T-helper 1 cell treated with Interleukin-12 subunit alpha and Interleukin-12 subunit beta and Interleukin-4 antibody, amounts not matched to agents 30 ng/mL and 1 ng/mL, for 36 hours (primary cell): ENCODE measurements around the gene LRRC46. TPM values are rescaled to one million over a fixed set of nuclear protein-coding genes. Genes with fewer than 3 reads are reported as not detected.

ENCODE experiments used
- intact Hi-C: fragments of 100-400 bp; cut with micrococcal nuclease; formaldehyde crosslinking; loops from one replicate; pipeline ENCODE4 v1.15.1; 2024
- total RNA-seq: library from RNA; stranded (reverse); gene quantifications from 2 replicates; pipeline ENCODE4 v1.2.3, GENCODE V29; 2022

The LRRC46 gene
- total RNA-seq, 1 donor from 2014 or later: 0.81 TPM

DNA sequence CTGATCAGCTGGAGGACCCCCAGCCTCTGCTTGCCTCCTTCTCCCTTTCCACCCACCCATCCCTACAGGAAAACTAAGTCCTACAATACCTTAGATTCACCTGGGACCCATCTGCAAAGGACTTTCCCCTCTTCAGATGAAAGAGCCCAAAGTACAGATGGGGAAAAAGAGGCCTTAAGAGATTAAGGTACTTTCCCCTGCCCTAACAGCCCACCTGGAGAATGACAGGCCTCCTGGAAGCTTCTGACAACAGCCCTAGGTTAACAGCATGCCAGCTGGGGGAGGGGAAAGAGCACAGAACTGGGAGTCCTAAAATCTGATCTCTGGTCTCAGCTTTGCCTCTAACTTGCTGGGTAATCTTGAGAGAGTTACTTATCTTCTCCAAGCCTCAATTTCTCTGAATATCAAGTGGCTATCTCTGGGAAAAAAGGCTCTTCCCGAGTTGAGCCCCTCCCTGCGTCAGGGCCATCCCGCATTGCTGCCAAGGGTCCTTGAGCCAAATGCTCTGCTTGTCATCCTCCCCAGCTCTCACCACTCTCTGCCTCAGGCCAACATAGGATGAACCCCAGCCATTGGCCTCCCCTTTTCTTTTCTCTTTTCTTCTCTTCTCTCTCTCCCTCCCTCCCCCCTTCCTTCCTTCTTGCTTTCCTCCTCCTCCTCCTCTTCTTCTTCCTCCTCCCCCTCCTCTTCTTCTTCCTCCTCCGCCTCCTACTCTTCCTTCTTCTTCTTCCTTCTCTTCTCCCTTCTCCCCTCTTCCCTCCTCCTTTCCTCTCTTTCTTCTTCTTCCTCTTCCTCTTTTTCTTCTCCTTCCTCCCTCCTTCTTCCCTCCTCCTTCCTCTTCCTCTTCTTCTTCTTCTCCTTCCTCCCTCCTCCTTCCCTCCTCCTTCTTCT is 42.0 kb downstream of the LRRC46 start:
- intact Hi-C loops: no loop called here

DNA sequence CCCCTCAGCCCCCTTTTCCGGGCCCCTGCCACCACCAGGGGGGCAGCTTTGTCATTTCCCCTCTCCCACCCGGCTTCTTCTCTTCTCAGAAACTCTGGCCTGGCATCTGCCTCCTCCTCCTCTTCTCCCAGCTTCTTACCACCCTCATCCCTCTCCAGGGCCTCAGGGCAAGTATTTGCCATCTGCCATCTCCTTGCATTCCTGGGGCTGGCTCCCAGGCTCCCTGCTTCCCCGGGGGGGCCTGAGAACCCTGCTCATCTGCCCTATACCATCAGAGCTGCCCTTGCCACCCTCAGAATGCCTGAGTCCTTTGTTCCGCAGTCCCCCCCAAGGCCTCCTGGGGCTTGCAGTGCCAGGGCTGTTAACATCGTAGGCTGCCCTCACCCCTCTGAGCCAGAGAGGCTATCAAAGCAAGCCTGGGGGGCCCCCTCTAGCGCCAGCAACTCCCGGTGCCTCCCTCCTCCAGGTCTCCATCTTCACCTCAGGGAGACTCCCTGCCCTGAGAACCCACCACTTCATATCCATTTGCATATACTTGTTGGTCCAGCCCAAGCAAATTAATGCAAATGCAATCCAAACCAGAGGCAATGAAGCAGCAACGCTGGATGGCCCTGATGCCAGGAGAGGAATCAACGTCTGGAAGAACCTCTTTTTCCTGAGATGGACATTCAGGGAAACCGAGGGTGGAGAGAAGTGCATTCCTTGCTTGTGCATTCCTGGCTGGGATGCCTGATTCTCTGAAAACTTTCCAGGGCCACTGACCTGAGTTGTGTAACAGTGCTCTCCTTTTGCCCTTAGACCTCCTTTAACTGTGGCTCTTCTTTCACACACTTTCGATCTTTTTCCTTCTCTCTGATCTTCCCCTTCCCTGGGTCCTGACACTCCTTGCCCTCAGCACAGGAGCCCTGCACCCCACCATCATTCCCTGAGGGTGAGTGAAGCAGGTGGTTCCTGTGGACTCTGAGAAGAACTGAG is 43.8 kb downstream of the LRRC46 start:
- intact Hi-C loops: no loop called here

DNA sequence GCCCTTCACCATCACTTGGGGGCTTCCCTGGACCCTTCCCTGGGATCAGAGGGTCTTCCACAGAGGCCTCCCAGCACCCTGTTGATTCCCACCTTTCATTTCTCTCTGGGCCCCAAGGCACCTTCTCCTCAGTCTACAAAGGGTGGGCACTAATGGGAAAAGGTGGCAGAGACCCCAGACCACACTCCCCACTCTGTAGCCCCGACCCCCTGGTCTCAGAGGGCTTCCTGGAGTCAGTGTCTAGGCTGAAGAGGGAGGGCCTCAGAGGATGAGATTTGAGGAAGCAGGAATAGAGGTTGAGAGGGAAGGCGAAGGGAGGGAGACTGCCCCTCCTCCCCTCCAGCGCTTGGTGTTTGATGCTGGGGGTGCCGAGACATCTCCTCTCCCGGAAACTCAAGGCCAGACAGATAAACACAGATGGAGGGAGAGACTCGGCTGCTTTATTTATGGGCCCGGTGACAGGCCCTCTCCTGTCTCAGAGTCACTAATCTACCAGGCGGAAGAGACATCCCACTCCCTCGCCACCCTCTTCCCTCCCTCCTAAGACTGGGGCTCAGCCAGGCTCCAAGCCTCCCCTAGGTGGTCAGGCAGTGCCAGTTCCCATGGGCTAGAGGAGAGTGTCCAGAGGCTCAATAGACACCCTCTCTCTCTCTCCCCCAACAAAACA is 46.0 kb downstream of the LRRC46 start:
- intact Hi-C loops: no loop called here

DNA sequence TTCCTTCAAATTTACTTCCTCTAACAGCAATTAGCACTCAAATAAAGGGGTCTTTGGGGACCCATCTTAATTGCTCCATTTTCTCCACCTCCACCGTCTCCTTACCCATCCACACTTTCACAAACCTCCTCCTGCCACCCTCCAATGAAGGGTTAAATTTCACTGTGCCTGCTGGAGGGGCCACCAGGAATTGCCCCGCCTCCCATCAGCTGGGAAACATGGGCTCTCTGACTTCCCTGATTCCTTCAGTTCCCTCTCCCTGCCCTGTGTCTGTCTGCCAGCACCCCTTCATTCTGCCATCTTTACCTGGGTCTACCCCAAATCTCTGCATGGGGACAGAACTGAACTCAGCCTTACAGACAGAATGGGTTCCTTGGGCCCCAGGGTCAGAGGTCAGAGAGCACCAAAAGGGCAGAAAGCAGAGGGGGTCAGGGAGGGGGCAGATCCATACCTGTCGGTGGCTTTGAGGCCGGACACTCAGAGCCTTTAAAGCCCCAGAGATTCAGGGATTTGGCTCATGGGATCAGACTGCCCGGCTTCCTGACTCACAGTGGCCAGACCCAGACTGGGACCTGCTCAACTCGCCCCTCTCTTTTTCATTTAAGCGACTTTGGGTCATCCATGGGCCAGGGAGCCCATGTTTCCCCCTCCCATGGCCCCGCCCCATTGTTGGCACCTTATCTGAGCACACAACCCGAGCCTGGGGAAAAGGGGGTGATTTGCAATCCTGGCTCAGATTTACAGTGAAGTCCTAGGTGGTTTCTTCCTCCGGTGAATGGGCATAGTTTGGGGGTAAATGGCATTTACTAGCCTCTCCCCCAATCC is 46.9 kb downstream of the LRRC46 start:
- intact Hi-C loops: no loop called here

DNA sequence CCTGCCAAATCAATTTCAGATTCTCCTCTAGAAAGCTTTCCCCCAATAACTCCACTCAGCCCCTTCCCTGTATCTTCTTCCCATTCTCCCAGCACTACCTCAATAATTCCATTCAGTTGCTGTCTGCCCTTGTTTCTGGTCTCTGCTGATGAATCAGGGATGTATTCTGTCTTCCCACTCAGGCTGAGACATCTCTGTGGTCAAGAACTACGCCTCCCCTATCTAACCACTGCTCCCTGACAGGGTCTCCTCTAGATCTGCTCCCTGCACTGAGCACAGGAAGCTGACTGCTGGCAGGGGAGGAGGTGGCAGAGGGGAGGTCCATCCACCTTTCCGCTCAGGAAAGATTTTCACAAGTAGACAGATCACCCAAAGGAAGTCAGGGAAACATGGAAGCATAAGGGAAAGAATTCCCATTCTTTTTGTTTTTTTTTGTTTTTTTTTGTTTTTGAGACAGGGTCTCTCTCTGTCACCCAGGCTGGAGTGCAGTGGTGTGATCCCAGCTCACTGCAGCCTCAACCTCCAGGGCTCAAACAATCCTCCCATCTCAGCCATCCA is 47.6 kb downstream of the LRRC46 start:
- intact Hi-C loops: no loop called here

DNA sequence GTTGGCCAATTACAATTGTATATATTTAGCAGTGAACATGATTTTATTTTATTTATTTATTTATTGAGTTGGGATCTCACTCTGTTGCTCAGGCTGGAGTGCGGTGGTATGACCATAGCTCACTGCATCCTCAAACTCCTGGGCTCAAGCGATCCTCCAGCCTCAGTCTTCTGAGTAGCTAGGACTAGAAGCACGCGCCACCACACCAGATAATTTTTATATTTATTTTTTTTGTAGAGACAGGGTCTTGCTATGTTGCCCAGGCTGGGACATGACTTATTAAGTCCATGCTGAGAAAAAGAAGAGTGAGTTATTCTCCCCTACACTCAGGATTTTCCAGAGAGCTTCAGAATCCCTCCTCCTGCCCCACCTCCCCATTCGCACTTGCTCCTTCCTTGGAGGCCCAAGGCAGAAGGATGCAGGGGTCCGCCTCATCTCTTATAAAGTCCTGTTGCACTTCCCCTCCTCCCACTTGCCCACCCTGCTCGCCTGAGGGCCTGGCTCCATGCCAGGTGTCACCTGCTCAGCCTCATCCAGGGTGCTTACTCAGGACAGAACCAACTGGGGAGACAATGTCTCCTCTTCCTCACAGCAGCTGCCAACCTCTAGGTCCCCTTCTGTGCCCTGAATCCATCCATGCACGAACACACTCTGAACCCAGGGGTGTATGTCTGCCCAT is 48.4 kb downstream of the LRRC46 start:
- intact Hi-C loops: no loop called here

DNA sequence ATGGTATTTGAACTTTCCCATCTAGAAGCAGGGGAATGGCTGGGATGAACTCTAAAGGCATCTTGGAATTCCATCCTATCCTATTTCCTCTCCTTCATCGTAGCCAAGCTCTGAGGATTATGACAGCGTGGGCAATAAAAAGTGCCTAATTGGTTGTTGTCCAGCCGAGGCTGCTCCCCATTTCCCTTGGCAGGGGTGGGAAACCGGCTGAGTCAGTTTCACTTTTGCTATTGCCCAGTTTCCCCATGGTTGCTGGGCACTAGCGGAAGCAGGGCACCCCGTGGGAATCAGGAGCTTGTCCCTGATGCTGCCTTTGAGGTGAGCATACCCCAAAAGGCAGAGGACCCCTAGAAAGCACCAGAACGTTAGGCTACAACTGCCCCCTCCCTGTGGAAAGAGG is 50.8 kb downstream of the LRRC46 start:
- intact Hi-C loops: no loop called here

DNA sequence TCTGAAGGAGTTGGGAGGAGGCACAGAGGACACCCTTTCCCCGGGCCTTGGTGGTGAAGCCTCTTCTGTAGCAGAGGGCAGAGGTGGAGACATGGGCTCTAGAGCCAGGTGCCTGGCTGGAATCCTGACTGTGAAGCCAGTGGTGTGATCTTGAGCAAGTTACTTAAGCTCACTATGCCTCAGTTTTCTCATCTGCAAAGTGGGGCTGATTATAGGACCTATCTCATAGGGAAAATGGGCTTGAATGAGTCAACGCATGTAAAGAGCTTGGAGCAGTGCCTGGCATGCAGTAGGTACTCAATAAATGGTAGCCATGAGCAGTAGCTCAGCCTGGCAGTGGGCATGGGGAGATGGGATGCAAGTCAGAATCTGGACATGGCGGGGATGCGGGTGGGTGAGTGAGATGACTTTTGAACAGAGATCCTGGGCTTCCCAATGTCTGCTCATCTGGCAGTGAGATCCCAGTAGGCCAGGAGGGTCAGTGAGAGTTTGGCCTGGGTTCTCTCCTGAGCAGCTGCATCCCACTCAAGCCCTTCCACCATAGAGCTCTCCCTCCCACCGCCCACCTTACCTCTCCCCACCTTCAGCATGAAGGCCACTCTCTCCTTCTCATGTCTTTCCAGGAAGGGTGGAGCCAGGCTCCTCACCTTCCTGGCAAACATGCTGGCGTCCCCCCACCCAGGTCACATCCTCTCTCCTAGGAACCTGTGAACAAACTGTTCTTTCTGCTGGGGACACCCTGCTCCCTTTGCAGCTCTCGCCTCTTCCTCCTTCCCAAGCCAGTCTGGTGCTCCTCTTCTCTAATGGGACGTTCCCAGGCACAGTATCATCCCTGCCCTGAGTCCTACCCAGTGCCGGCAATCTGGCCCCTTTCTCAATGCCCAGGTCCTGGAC is 51.5 kb downstream of the LRRC46 start:
- intact Hi-C loops: no loop called here

DNA sequence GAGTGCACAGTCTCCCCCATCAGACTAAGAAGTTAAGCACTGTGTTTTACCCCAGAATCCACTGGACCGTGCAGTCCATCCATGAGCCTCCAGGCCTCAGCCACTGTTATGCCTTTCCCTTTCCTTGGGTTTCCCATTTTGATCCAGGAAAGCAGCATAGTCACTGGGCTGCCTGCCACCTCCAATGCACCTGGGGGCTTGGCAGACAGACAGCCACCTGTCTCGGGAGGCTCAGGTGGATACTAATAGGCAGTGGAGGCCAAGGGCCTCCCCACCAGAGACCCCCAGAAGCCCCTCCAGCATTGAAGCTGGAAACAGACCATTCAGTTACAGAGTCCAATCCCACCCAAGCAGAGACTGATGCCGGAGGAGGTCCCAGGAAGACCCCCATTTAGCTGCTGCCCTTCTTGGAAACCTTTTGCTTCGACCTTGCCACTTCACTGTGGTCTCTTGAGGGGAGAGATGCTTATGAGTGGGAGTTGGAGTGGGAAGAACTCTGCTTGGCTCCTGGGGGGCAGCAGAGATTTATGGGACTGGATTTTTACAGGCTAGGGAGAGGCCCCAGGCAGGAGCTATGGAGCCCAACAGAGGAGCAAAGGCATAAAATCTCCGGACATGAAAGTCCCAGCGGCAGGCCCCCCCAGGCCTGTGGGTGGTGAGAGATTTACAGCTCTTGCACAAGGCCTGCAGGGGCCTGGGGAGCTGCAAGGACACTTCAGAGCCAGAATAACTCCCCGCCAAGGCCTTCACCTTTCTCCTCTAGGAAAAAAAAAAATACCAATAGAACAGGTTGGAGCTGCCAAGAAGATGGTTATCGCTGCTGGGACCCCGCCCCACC is 52.3 kb downstream of the LRRC46 start:
- intact Hi-C loops: no loop called here

DNA sequence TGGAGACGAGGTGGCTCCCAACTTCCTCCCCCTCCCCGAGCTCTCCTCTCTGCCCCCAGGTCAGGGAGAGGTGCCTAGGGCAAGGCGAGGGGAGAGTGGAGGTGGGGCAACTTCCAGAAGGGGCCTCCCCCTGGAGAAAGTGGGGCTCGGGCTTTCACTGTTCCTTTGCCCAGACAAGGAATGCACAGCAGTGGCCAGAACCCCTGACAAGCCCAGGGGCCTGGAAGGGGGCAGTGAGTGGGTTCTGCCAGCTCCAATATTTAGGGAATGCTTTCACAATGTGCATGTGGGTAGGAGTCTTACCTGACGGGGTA is 52.9 kb downstream of the LRRC46 start:
- intact Hi-C loops: no loop called here

DNA sequence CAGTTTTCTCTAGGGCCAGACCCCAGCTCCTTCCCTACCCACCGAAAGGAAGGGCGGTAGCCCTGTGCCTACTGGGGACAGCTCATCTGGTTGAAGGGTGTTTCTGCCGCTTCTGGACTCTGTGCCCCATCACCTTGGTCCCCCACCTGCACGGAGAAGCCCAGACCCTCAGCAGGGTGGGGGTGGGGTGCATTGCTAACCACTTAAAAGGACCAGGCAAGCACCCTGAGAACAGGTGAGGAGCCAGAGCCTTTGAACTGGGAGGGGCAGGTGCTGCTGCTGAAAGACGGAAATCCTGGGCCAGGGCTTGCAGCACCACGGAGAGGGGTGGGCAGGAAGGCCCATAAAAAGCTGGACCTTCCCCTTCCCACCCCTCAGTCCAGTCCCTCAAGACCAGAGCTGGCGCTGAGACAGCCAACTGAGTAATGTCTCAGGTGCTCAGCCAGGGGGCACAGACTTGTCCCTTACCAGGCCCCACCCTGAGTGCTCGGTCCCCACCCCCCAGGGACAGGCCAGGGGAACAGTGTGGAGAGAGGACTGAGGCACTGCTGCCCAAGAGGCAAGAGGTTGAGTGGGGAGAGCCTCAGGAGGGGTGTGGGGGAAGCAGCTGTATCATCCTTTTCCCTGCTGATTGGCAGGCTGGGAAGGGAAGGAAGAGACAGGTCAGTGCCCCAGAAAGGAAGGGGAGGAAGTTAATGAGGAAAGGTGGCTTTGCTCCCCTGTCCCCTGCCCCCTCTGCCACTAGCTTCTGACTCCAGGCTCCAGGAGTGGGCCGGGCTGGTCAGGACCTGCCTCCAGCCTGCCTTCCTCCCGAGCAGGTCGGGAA is 53.6 kb downstream of the LRRC46 start:
- intact Hi-C loops: no loop called here

Other genes with a start within 250 kb of the LRRC46 start
- 495 and 501 TPM in 2 replicates for gene KPNB1, start 181.8 kb upstream of the LRRC46 start, total RNA-seq
- gene TBKBP1, start 137.5 kb upstream of the LRRC46 start, total RNA-seq: 7.1 and 8.0 TPM in 2 replicates
- 49.2 and 51.3 TPM in 2 replicates for gene TBX21, start 98.4 kb upstream of the LRRC46 start, total RNA-seq
- gene OSBPL7, start 9.9 kb upstream of the LRRC46 start, total RNA-seq: 36.3 and 36.7 TPM in 2 replicates
- gene MRPL10, start 129 bp upstream of the LRRC46 start, total RNA-seq: 40.5 and 45.0 TPM in 2 replicates
- gene SCRN2, start 9.6 kb downstream of the LRRC46 start, total RNA-seq: 28.7 and 32.4 TPM in 2 replicates
- 0.12 TPM in 1 of 2 replicates, not detected in the other for gene SP6, start 19.5 kb downstream of the LRRC46 start, total RNA-seq
- 33.9 TPM in 2 replicates for gene SP2, start 64.6 kb downstream of the LRRC46 start, total RNA-seq
- gene PNPO, start 109.9 kb downstream of the LRRC46 start, total RNA-seq: 34.1 and 37.0 TPM in 2 replicates
- not detected in 2 replicates for gene PRR15L, start 126.2 kb downstream of the LRRC46 start, total RNA-seq
- gene CDK5RAP3, start 139.4 kb downstream of the LRRC46 start, total RNA-seq: 195 and 214 TPM in 2 replicates
- 4.7 and 8.1 TPM in 2 replicates for gene COPZ2, start 206.1 kb downstream of the LRRC46 start, total RNA-seq
- gene NFE2L1, start 216.7 kb downstream of the LRRC46 start, total RNA-seq: 64.8 and 74.9 TPM in 2 replicates